ENCODE results near the gene NTM.

Gene NTM

GRCh38 chr11:132024587-132025295, 654.3 kb downstream of the NTM start:
- in situ Hi-C loops (cut with MboI; ENCODE audit: low sequenced_read_pairs): no loop called here

GRCh38 chr11:132026746-132027145, 656.3 kb downstream of the NTM start:
- in situ Hi-C loops (cut with MboI; ENCODE audit: low sequenced_read_pairs): no loop called here

- in situ Hi-C loops (cut with MboI; ENCODE audit: low sequenced_read_pairs): no loop called here
These were observed 658.2 kb downstream of the NTM start for GRCh38 chr11:132028380-132029240.

GRCh38 chr11:132030896-132031295, 660.5 kb downstream of the NTM start:
- in situ Hi-C loops (cut with MboI; ENCODE audit: low sequenced_read_pairs): no loop called here

- in situ Hi-C loops (cut with MboI; ENCODE audit: low sequenced_read_pairs): no loop called here
These were observed 662.1 kb downstream of the NTM start for GRCh38 chr11:132032555-132032954.

- in situ Hi-C loops (cut with MboI; ENCODE audit: low sequenced_read_pairs): no loop called here
These were observed 662.6 kb downstream of the NTM start for GRCh38 chr11:132033051-132033450.

- in situ Hi-C loops (cut with MboI; ENCODE audit: low sequenced_read_pairs): no loop called here
These were observed 664.8 kb downstream of the NTM start for GRCh38 chr11:132035228-132035627.

GRCh38 chr11:132035766-132036165, 665.4 kb downstream of the NTM start:
- in situ Hi-C loops (cut with MboI; ENCODE audit: low sequenced_read_pairs): no loop called here

- in situ Hi-C loops (cut with MboI; ENCODE audit: low sequenced_read_pairs): no loop called here
These were observed 665.8 kb downstream of the NTM start for GRCh38 chr11:132036220-132036619.

- in situ Hi-C loops (cut with MboI; ENCODE audit: low sequenced_read_pairs): no loop called here
These were observed 666.5 kb downstream of the NTM start for GRCh38 chr11:132036746-132037466.

GRCh38 chr11:132037467-132037862, 667.0 kb downstream of the NTM start:
- in situ Hi-C loops (cut with MboI; ENCODE audit: low sequenced_read_pairs): no loop called here

- in situ Hi-C loops (cut with MboI; ENCODE audit: low sequenced_read_pairs): no loop called here
These were observed 667.5 kb downstream of the NTM start for GRCh38 chr11:132037956-132038355.

- in situ Hi-C loops (cut with MboI; ENCODE audit: low sequenced_read_pairs): no loop called here
These were observed 669.1 kb downstream of the NTM start for GRCh38 chr11:132039521-132039920.

- in situ Hi-C loops (cut with MboI; ENCODE audit: low sequenced_read_pairs): no loop called here
These were observed 671.9 kb downstream of the NTM start for GRCh38 chr11:132042296-132042695.

GRCh38 chr11:132043714-132044113, 673.3 kb downstream of the NTM start:
- in situ Hi-C loops (cut with MboI; ENCODE audit: low sequenced_read_pairs): no loop called here

GRCh38 chr11:132045107-132045506, 674.7 kb downstream of the NTM start:
- in situ Hi-C loops (cut with MboI; ENCODE audit: low sequenced_read_pairs): no loop called here

GRCh38 chr11:132046288-132046865, 676.0 kb downstream of the NTM start:
- in situ Hi-C loops (cut with MboI; ENCODE audit: low sequenced_read_pairs): no loop called here

- in situ Hi-C loops (cut with MboI; ENCODE audit: low sequenced_read_pairs): no loop called here
These were observed 676.8 kb downstream of the NTM start for GRCh38 chr11:132047167-132047566.

- in situ Hi-C loops (cut with MboI; ENCODE audit: low sequenced_read_pairs): no loop called here
These were observed 677.6 kb downstream of the NTM start for GRCh38 chr11:132048040-132048439.

- in situ Hi-C loops (cut with MboI; ENCODE audit: low sequenced_read_pairs): no loop called here
These were observed 678.8 kb downstream of the NTM start for GRCh38 chr11:132049205-132049604.

GRCh38 chr11:132050049-132050448, 679.6 kb downstream of the NTM start:
- in situ Hi-C loops (cut with MboI; ENCODE audit: low sequenced_read_pairs): no loop called here
